HCT116 (cell line): ENCODE results near the gene HOXB8. TPM values are rescaled to one million over a fixed set of nuclear protein-coding genes. Genes with fewer than 3 reads are reported as not detected.
A peak's percentile ranks its signal among the peaks of the same experiment; 100 is the strongest.

Experiments used
- ATAC-seq: fragments of 200-7000 bp; cut with Tn5 transposase; 2 replicates; pipeline ENCODE4 v1.9.1; 2020; ENCODE audit warnings: mild to moderate bottlenecking, moderate library complexity
- BruUV-seq: library from RNA; stranded (reverse); fragments of 400-500 nt; replicated peaks from 2 replicates; lab custom pipeline; 2021; lab: Mats Ljungman, UMichigan
- CTCF ChIA-PET: fragments of 300-600 bp; sonication (Branson Sonifier 250); formaldehyde crosslinking; loops from one replicate; lab custom pipeline; 2021; ENCODE audit warnings: antibody characterized with exemption; lab: Charles Lee
- POLR2A ChIA-PET: fragments of 300-600, 350-600 bp; sonication (Branson Sonifier 250); formaldehyde crosslinking; loops from one replicate; lab custom pipeline; 2021; ENCODE audit warnings: antibody characterized with exemption; lab: Charles Lee
- RAD21 ChIA-PET, 2 experiments: fragments of 300-600 bp; sonication (Branson Sonifier 250); formaldehyde crosslinking; loops; one replicate each; lab custom pipeline; 2023; ENCODE audit warnings: low total read pairs in 2 of 2; ENCODE audit not compliant: uncharacterized antibody in 2 of 2, unreplicated experiment in 2 of 2, low non-redundant PET in 1 of 2; lab: Charles Lee
- DNase-seq: peaks from one replicate; pipeline ENCODE4 v3.0.0-alpha.2; 2010; ENCODE audit warnings: low read depth, low spot score
- H2AFZ ChIP-seq: fragments of 200-600 bp; shearing (Covaris generic), sonication (generic); 2 replicates; pipeline ENCODE4 v1.6.1; 2017; ENCODE audit warnings: low read depth, mixed run types, mixed read lengths, antibody characterized with exemption, low read length; ENCODE audit not compliant: poor library complexity, severe bottlenecking
- H3K27ac ChIP-seq: 2 replicates; pipeline ENCODE4 v1.5.1; 2012; ENCODE audit warnings: low read depth, low read length
- H3K27me3 ChIP-seq: fragments of 200-600 bp; sonication (generic); 2 replicates; pipeline ENCODE4 v1.6.1; 2016; ENCODE audit warnings: mixed run types, low read length, mixed read lengths; ENCODE audit not compliant: insufficient read depth
- H3K36me3 ChIP-seq, 2 experiments: fragments of 200-500 bp in 1 of 2; fragments of 200-600 bp in 1 of 2; sonication (Bioruptor generic) in 1 of 2; sonication (generic) in 1 of 2; 2 replicates each; pipeline versions ENCODE4 v1.5.1 to v1.6.1; 2014 to 2016; ENCODE audit warnings: low read length in 2 of 2, inconsistent platforms in 1 of 2, mixed read lengths in 1 of 2, mixed run types in 1 of 2; ENCODE audit not compliant: insufficient read depth in 2 of 2, control insufficient read depth in 1 of 2
- H3K4me1 ChIP-seq, 2 experiments: fragments of 200-600 bp in 1 of 2; sonication (generic) in 1 of 2; 2 replicates each; pipeline versions ENCODE4 v1.5.1 to v1.6.1; 2012 to 2017; ENCODE audit warnings: low read length in 2 of 2, inconsistent platforms in 1 of 2, mild to moderate bottlenecking in 1 of 2, mixed read lengths in 1 of 2, mixed run types in 1 of 2, moderate library complexity in 1 of 2; ENCODE audit not compliant: insufficient read depth in 2 of 2, control insufficient read depth in 1 of 2
- H3K4me2 ChIP-seq: fragments of 200-600 bp; sonication (generic); 2 replicates; pipeline ENCODE4 v1.6.1; 2017; ENCODE audit warnings: mixed run types, low read length, mixed read lengths
- H3K4me3 ChIP-seq, 2 experiments: fragments of 200-600 bp in 1 of 2; sonication (generic) in 1 of 2; replicated peaks in 1 of 2; 2 replicates each; pipeline ENCODE4 v1.5.1; 2011 to 2016; ENCODE audit warnings: low read length in 2 of 2, control low read depth in 1 of 2, low read depth in 1 of 2, mild to moderate bottlenecking in 1 of 2, mixed read lengths in 1 of 2, mixed run types in 1 of 2
- H3K79me2 ChIP-seq: fragments of 200-600 bp; sonication (generic); 2 replicates; pipeline ENCODE4 v1.6.1; 2017; ENCODE audit warnings: mild to moderate bottlenecking, mixed run types, low read length, moderate library complexity, mixed read lengths; ENCODE audit not compliant: insufficient read depth
- H3K9ac ChIP-seq: fragments of 200-600 bp; sonication (generic); 2 replicates; pipeline ENCODE4 v1.6.1; 2016; ENCODE audit warnings: low read length, mixed read lengths
- H3K9me2 ChIP-seq: fragments of 200-600 bp; sonication (generic), shearing (Covaris generic); 2 replicates; pipeline ENCODE4 v1.6.1; 2017; ENCODE audit warnings: mixed run types, mild to moderate bottlenecking, moderate library complexity; ENCODE audit not compliant: insufficient read depth
- H3K9me3 ChIP-seq, 2 experiments: fragments of 200-500 bp in 1 of 2; fragments of 200-600 bp in 1 of 2; sonication (Bioruptor generic) in 1 of 2; sonication (generic) in 1 of 2; 2 replicates each; pipeline ENCODE4 v1.6.1; 2014 to 2017; ENCODE audit warnings: low read length in 2 of 2, mixed read lengths in 2 of 2, inconsistent platforms in 1 of 2, low read depth in 1 of 2, mild to moderate bottlenecking in 1 of 2, mixed run types in 1 of 2, moderate library complexity in 1 of 2; ENCODE audit not compliant: control insufficient read depth in 1 of 2, insufficient read depth in 1 of 2
- H4K20me1 ChIP-seq: fragments of 200-600 bp; sonication (generic), shearing (Covaris generic); 2 replicates; pipeline ENCODE4 v1.6.1; 2017; ENCODE audit warnings: mixed run types, mild to moderate bottlenecking, moderate library complexity; ENCODE audit not compliant: insufficient read depth
- CTCF ChIP-seq, 3 experiments: fragments of 200-600 bp in 1 of 3; sonication (generic) in 1 of 3; IDR thresholded peaks in 2 of 3; conservative IDR thresholded peaks in 1 of 3; 2 replicates each; pipeline ENCODE4 v1.5.1; 2012 to 2017; ENCODE audit warnings: low read depth in 2 of 3, low read length in 2 of 3, antibody characterized with exemption in 1 of 3, borderline replicate concordance in 1 of 3, control low read depth in 1 of 3, mild to moderate bottlenecking in 1 of 3, mixed read lengths in 1 of 3, mixed run types in 1 of 3, moderate library complexity in 1 of 3; ENCODE audit not compliant: insufficient read depth in 1 of 3
- EGR1 ChIP-seq: IDR thresholded peaks from 2 replicates; pipeline ENCODE4 v1.6.1; 2012; ENCODE audit warnings: low read depth
- EZH2 ChIP-seq: fragments of 200-600 bp; sonication (generic); IDR thresholded peaks from 2 replicates; pipeline ENCODE4 v1.6.1; 2017; ENCODE audit warnings: antibody characterized with exemption, mixed run types
- POLR2A ChIP-seq: IDR thresholded peaks from 2 replicates; pipeline ENCODE4 v1.7.0; 2011; ENCODE audit warnings: borderline replicate concordance; ENCODE audit not compliant: insufficient read depth, insufficient read length; ENCODE audit errors: extremely low read depth
- POLR2AphosphoS5 ChIP-seq: IDR thresholded peaks from 2 replicates; pipeline ENCODE4 v1.6.1; 2011; ENCODE audit warnings: mild to moderate bottlenecking, low read depth, low read length, moderate library complexity
- YY1 ChIP-seq: IDR thresholded peaks from 2 replicates; pipeline ENCODE4 v1.6.1; 2011; ENCODE audit warnings: low read length, low read depth, moderate library complexity, mild to moderate bottlenecking; ENCODE audit not compliant: insufficient replicate concordance; ENCODE audit errors: extremely low read depth
- ZFX ChIP-seq: fragments of 450-650 bp; IDR thresholded peaks from 2 replicates; pipeline ENCODE4 v1.6.1; 2017
- intact Hi-C: fragments of 100-400 bp; cut with micrococcal nuclease; formaldehyde crosslinking; loops from 2 replicates; pipeline ENCODE4 v1.10.0; 2022
- total RNA-seq: library from RNA; stranded (reverse); gene quantifications from one replicate; pipeline ENCODE4 v1.2.1, GENCODE V29; 2021; ENCODE audit not compliant: unreplicated experiment

HOXB8 gene
- total RNA-seq, 1 experiment from 2014 or later: 44.7 TPM

DNA sequence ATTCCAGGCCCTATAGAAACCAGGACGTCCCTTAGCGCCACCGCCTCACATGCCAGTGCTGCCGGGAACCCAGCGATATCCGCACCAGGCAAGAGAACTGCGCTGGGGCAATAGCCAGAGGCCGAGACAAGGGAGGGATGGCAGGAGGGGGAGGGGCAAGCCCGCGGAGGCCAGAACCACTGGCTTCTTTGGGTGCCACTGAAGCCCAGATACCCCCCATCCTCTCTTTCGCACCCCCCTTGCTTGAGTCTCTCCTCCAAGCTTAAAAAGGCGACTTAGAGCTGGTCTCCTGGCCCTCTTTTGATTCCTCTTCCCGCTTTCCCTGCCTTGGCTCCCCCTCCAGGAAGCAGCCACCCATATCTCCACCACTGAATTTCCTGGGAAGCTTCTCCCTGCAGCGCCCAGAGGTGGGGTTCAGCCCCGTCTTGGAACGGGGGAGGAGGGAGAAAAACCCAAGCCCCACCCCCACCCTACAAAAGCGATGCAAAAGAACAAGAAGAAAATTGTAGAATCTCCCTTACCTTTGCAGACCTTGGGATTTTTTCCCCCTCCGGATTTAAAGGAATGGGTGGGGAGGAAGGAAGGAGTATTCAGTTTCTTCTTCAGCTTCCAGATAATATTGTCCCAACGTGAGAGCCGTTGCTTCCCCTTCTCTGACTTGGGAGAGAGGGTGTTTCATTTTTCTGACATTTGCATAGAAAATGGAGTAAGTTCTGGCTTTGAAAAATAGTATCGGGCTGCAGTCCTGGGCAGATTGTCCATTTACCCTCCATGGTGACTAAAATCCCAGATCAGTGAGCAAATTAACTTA lies 10.9 kb downstream of the HOXB8 start:
- Histone ChIP-seq H3K4me2 (peak overlapping the region; percentile 82), H3K9me2 (no peaks in the 10 kb centered on the region), H3K9ac (peak overlapping the region; percentile 83), H3K27me3 (no peaks in the 10 kb centered on the region), H4K20me1 (peaks cover 4% of the 10 kb centered on the region; the same call in 1 of the 2 replicates), H3K79me2 (peaks cover 75% of the 10 kb centered on the region), H3K4me3 (peak overlapping the region; percentile 78 to 87), H3K4me1 (peaks cover 40 to 63% of the 10 kb centered on the region in 2 experiments), H3K9me3 (no peaks in the 10 kb centered on the region), H3K36me3 (peaks cover 0 to 4% of the 10 kb centered on the region in 2 experiments; a peak in 1 of 4 replicates), H2AFZ (no peak overlapping the region), H3K27ac (peak overlapping the region; percentile 94)
- TF ChIP-seq YY1 (peak; percentile 56), POLR2AphosphoS5 (peak; percentile 84), POLR2A (peak; percentile 35), ZFX (peak; percentile 81; the same call in 1 of the 2 replicates), EZH2 (no peak), EGR1 (no peak), CTCF (IDR thresholded peaks at IDR 0.05 in 2 of 3, conservative IDR thresholded peaks at IDR 0.05 in 1 of 3; ENCODE audit: borderline replicate concordance in 1 of 3, insufficient read depth in 1 of 3, low read depth in 2 of 3, low read length in 2 of 3) (peak in 1 of 3 experiments; percentile 18; a peak in 2 of 6 replicates)
- ATAC-seq: peak; percentile 68
- DNase-seq: peak; percentile 69
- ChIA-PET CTCF (interaction anchor here (0.7 to 1.2 kb wide), 3 partner anchors 68 to 344 kb away, joined by 5 to 7 read pairs (median 6); no protein-coding TSS in a partner anchor), RAD21 (interaction anchor here in 1 of 2 experiments (0.7 kb wide), 1 partner anchor 389 kb away, joined by 7 read pairs; no protein-coding TSS in a partner anchor), POLR2A (interaction anchor here (0.7 to 1.6 kb wide), 5 partner anchors 8 to 556 kb away, joined by 3 to 8 read pairs (median 4); partner anchors contain the start of gene NFE2L1)
- BruUV-seq: TSS peak; percentile 54
- intact Hi-C loops: no loop called here
